Naive thymus-derived CD4-positive, alpha-beta T cell (primary cell): ENCODE data around the gene NUTM2E. TPM values are rescaled to one million over a fixed set of nuclear protein-coding genes. Genes with fewer than 3 reads are reported as not detected.
A peak's percentile ranks its signal among the peaks of the same experiment; 100 is the strongest.
"Not testable (repeated sequence)": the region's sequence is repeated elsewhere in the genome, so short reads cannot be mapped to it uniquely, and the experiment has no call there.

Experiments
- ATAC-seq: fragments of 150-1000 bp; cut with Tn5 transposase; 2 replicates; pipeline ENCODE4 v1.10.0; 2021; ENCODE audit warnings: mild to moderate bottlenecking, moderate library complexity
- CTCF ChIA-PET: fragments of 350-600 bp; sonication (Branson Sonifier 250); formaldehyde crosslinking; loops from one replicate; lab custom pipeline; 2021; ENCODE audit warnings: antibody characterized with exemption; lab: Charles Lee
- POLR2A ChIA-PET: fragments of 350-600 bp; sonication (Branson Sonifier 250); formaldehyde crosslinking; loops from one replicate; lab custom pipeline; 2021; ENCODE audit warnings: antibody characterized with exemption, inconsistent platforms; lab: Charles Lee
- DNase-seq, 9 donors: peaks; one replicate each; pipeline versions ENCODE4 v3.0.0 to v3.0.0-alpha.2; 2020 to 2022; ENCODE audit warnings: mixed read lengths in 1 of 9
- H3K27ac ChIP-seq: one replicate; pipeline ENCODE4 v1.7.0; 2013; ENCODE audit warnings: mild to moderate bottlenecking, low read depth, low read length, moderate library complexity
- H3K27me3 ChIP-seq, 2 donors: one replicate each; pipeline ENCODE4 v1.7.0; 2013; ENCODE audit warnings: low read length in 2 of 2, mild to moderate bottlenecking in 2 of 2, moderate library complexity in 2 of 2; ENCODE audit not compliant: control insufficient read depth in 2 of 2, insufficient read depth in 2 of 2
- H3K36me3 ChIP-seq, 3 experiments: 1 replicate in 2 of 3; 2 replicates in 1 of 3; pipeline ENCODE4 v1.7.0; 2013; ENCODE audit warnings: low read length in 3 of 3, mild to moderate bottlenecking in 3 of 3, moderate library complexity in 1 of 3; ENCODE audit not compliant: insufficient read depth in 3 of 3, control insufficient read depth in 2 of 3
- H3K4me1 ChIP-seq, 2 donors: one replicate each; pipeline ENCODE4 v1.7.0; 2013; ENCODE audit warnings: low read length in 2 of 2, mild to moderate bottlenecking in 2 of 2, moderate library complexity in 1 of 2; ENCODE audit not compliant: control insufficient read depth in 2 of 2, insufficient read depth in 2 of 2
- H3K4me3 ChIP-seq: 2 replicates; pipeline ENCODE4 v1.7.0; 2013; ENCODE audit warnings: mild to moderate bottlenecking, low read length
- H3K9me3 ChIP-seq, 3 experiments: 1 replicate in 2 of 3; 2 replicates in 1 of 3; pipeline ENCODE4 v1.7.0; 2013; ENCODE audit warnings: low read length in 3 of 3; ENCODE audit not compliant: control insufficient read depth in 2 of 3
- H3K27ac Mint-ChIP-seq, 9 donors: one replicate each; pipeline ENCODE4 v1.8.0; 2020 to 2022; ENCODE audit warnings: mixed read lengths in 9 of 9, mild to moderate bottlenecking in 8 of 9, moderate library complexity in 5 of 9, inconsistent platforms in 2 of 9
- H3K27me3 Mint-ChIP-seq, 5 donors: one replicate each; pipeline ENCODE4 v1.8.0; 2021 to 2022; ENCODE audit warnings: mixed read lengths in 5 of 5, mild to moderate bottlenecking in 1 of 5
- H3K36me3 Mint-ChIP-seq, 5 donors: one replicate each; pipeline ENCODE4 v1.8.0; 2020 to 2022; ENCODE audit warnings: mixed read lengths in 5 of 5, mild to moderate bottlenecking in 3 of 5, inconsistent platforms in 1 of 5
- H3K4me1 Mint-ChIP-seq, 7 donors: one replicate each; pipeline ENCODE4 v1.8.0; 2020 to 2022; ENCODE audit warnings: mixed read lengths in 7 of 7, mild to moderate bottlenecking in 3 of 7, inconsistent platforms in 1 of 7
- H3K4me3 Mint-ChIP-seq, 10 donors: one replicate each; pipeline ENCODE4 v1.8.0; 2020 to 2022; ENCODE audit warnings: mild to moderate bottlenecking in 10 of 10, mixed read lengths in 10 of 10, moderate library complexity in 6 of 10, inconsistent platforms in 2 of 10
- H3K9me3 Mint-ChIP-seq, 11 donors: one replicate each; pipeline ENCODE4 v1.8.0; 2020 to 2022; ENCODE audit warnings: mixed read lengths in 11 of 11, mild to moderate bottlenecking in 4 of 11, inconsistent platforms in 1 of 11, moderate library complexity in 1 of 11
- intact Hi-C, 2 donors: fragments of 100-400 bp; cut with micrococcal nuclease; formaldehyde crosslinking; loops; one replicate each; pipeline ENCODE4 v1.15.1; 2023
- polyA plus RNA-seq, 2 donors: library from polyadenylated mRNA; unstranded; fragments of 300-500 nt; fragmentation: Illumina TruSeq; gene quantifications; one replicate each; pipeline ENCODE4 v1.2.3, GENCODE V29; 2021
- total RNA-seq, 6 experiments: library from RNA in 5 of 6; stranded (reverse) in 5 of 6; gene quantifications; 1 replicate in 5 of 6; 2 replicates in 1 of 6; pipeline ENCODE4 v1.2.3 and lab custom pipeline; 2021 to 2026

NUTM2E gene
- total and polyA plus RNA-seq, 7 experiments from 2014 or later: 0.12 to 0.89 (median 0.49) TPM; not detected in 2

GRCh38 chr10:79825587-79826011 is 940 bp upstream of the NUTM2E start:
- H3K9me3 ChIP-seq, H3K36me3 ChIP-seq, POLR2A ChIA-PET, CTCF ChIA-PET, H3K27me3 ChIP-seq, H3K4me3 ChIP-seq, H3K36me3 Mint-ChIP-seq, H3K27me3 Mint-ChIP-seq, H3K9me3 Mint-ChIP-seq: not testable (repeated sequence)
- peak overlapping the region; percentile 79 to 98 (median 92) for H3K4me3 Mint-ChIP-seq
- Histone ChIP-seq H3K27ac (peak overlapping the region; percentile 72), H3K4me1 (peaks cover 7 to 11% of the 10 kb centered on the region in 2 donors)
- peak overlapping the region; percentile 48 to 98 (median 90) for H3K27ac Mint-ChIP-seq
- ATAC-seq: peak; percentile 3
- H3K4me1 Mint-ChIP-seq: peaks cover 12 to 45% (median 27%) of the 10 kb centered on the region in 7 donors
- intact Hi-C loops: loop anchor here in 1 of 2 donors (10.0 kb wide), 1 partner anchor 379 kb away; the partner anchor contains the start of gene ANXA11
- DNase-seq: peak in 6 of 9 donors; percentile 5 to 36 (median 11)

DNA sequence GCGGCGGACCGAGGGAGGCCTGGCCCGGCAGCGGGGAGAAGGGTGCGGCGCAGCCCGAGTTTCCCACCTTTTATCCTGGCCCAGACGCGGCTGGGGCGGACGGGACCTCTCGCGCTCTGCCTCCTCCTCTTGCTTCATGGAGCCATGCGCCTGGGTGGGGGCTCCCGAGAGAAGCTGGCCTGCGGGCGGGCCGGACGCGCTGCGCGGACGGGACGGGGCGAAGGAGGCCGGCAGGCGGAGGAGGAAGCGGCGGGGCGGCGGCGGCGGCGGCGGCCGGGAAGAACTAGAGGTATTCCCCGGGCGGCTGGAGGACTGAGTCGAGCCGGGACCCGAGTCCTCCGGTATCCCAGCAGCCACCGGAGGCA is 426 bp upstream of the NUTM2E start:
- intact Hi-C loops: loop anchor here in 1 of 2 donors (10.0 kb wide), 1 partner anchor 379 kb away; the partner anchor contains the start of gene ANXA11
- peak in 1 of 9 donors; percentile 28 for DNase-seq
- Histone ChIP-seq H3K27ac (peak overlapping the region; percentile 72), H3K4me1 (peaks cover 7 to 11% of the 10 kb centered on the region in 2 donors)
- H3K9me3 ChIP-seq, ATAC-seq, H3K9me3 Mint-ChIP-seq, H3K27me3 Mint-ChIP-seq, H3K4me3 ChIP-seq, H3K36me3 Mint-ChIP-seq, H3K27me3 ChIP-seq, H3K36me3 ChIP-seq, CTCF ChIA-PET: not testable (repeated sequence)
- peak overlapping the region; percentile 76 to 93 (median 86) for H3K4me3 Mint-ChIP-seq
- H3K27ac Mint-ChIP-seq: peak overlapping the region in 6 of 9 donors; percentile 72 to 91 (median 83)
- POLR2A ChIA-PET: interaction anchor here (1.4 kb wide), 1 partner anchor 253 kb away, joined by 3 read pairs; no protein-coding TSS in a partner anchor
- H3K4me1 Mint-ChIP-seq: peaks cover 12 to 47% (median 27%) of the 10 kb centered on the region in 7 donors

- DNase-seq, H3K4me1 ChIP-seq, H3K27me3 Mint-ChIP-seq, H3K4me3 Mint-ChIP-seq, H3K27me3 ChIP-seq, H3K36me3 Mint-ChIP-seq, H3K9me3 ChIP-seq, CTCF ChIA-PET, POLR2A ChIA-PET, H3K27ac ChIP-seq, H3K27ac Mint-ChIP-seq, intact Hi-C loops, H3K4me3 ChIP-seq, H3K36me3 ChIP-seq, ATAC-seq: not testable (repeated sequence)
- Mint-ChIP-seq H3K9me3 (peaks cover 0 to 23% (median 2%) of the 10 kb centered on the region in 11 donors), H3K4me1 (peaks cover 0 to 11% (median 3%) of the 10 kb centered on the region in 7 donors)
These were observed 7.3 kb downstream of the NUTM2E start for GRCh38 chr10:79833833-79834232.

- H3K27me3 ChIP-seq, H3K4me3 ChIP-seq, POLR2A ChIA-PET, ATAC-seq, H3K27ac ChIP-seq, H3K27ac Mint-ChIP-seq, H3K4me1 Mint-ChIP-seq, H3K36me3 Mint-ChIP-seq, H3K4me3 Mint-ChIP-seq, DNase-seq, H3K27me3 Mint-ChIP-seq, intact Hi-C loops, CTCF ChIA-PET, H3K4me1 ChIP-seq, H3K9me3 ChIP-seq, H3K36me3 ChIP-seq: not testable (repeated sequence)
- H3K9me3 Mint-ChIP-seq: peaks cover 0 to 19% (median 2%) of the 10 kb centered on the region in 11 donors
These were observed 9.4 kb downstream of the NUTM2E start for GRCh38 chr10:79835891-79836290.

GRCh38 chr10:79836891-79837290 is 10.4 kb downstream of the NUTM2E start:
- H3K4me3 Mint-ChIP-seq, H3K9me3 ChIP-seq, ATAC-seq, H3K36me3 ChIP-seq, H3K27ac ChIP-seq, H3K27ac Mint-ChIP-seq, CTCF ChIA-PET, H3K36me3 Mint-ChIP-seq, H3K4me1 ChIP-seq, H3K27me3 ChIP-seq, intact Hi-C loops, H3K27me3 Mint-ChIP-seq, DNase-seq, POLR2A ChIA-PET, H3K4me3 ChIP-seq, H3K4me1 Mint-ChIP-seq: not testable (repeated sequence)
- peaks cover 0 to 19% (median 2%) of the 10 kb centered on the region in 11 donors for H3K9me3 Mint-ChIP-seq

GRCh38 chr10:79838441-79838840 is 11.9 kb downstream of the NUTM2E start:
- H3K36me3 ChIP-seq, intact Hi-C loops, H3K4me1 ChIP-seq, H3K27me3 ChIP-seq, H3K27me3 Mint-ChIP-seq, H3K27ac ChIP-seq, DNase-seq, H3K9me3 ChIP-seq, POLR2A ChIA-PET, H3K4me1 Mint-ChIP-seq, CTCF ChIA-PET, ATAC-seq, H3K4me3 ChIP-seq, H3K36me3 Mint-ChIP-seq, H3K27ac Mint-ChIP-seq, H3K4me3 Mint-ChIP-seq: not testable (repeated sequence)
- H3K9me3 Mint-ChIP-seq: peaks cover 0 to 11% (median under 1%) of the 10 kb centered on the region in 11 donors

- H3K4me1 Mint-ChIP-seq, H3K27ac Mint-ChIP-seq, H3K4me3 Mint-ChIP-seq, CTCF ChIA-PET, H3K9me3 Mint-ChIP-seq, H3K9me3 ChIP-seq, H3K4me3 ChIP-seq, intact Hi-C loops, ATAC-seq, H3K36me3 Mint-ChIP-seq, DNase-seq, H3K4me1 ChIP-seq, H3K27me3 Mint-ChIP-seq, H3K27me3 ChIP-seq, POLR2A ChIA-PET, H3K36me3 ChIP-seq, H3K27ac ChIP-seq: not testable (repeated sequence)
These were observed 26.8 kb downstream of the NUTM2E start for GRCh38 chr10:79853191-79853854.
